ENCODE data around the gene SHC3. TPM values are rescaled to one million over a fixed set of nuclear protein-coding genes. Genes with fewer than 3 reads are reported as not detected.

Gene SHC3
- total RNA-seq, 1 experiment from 2014 or later, result 1.8 TPM

DNA sequence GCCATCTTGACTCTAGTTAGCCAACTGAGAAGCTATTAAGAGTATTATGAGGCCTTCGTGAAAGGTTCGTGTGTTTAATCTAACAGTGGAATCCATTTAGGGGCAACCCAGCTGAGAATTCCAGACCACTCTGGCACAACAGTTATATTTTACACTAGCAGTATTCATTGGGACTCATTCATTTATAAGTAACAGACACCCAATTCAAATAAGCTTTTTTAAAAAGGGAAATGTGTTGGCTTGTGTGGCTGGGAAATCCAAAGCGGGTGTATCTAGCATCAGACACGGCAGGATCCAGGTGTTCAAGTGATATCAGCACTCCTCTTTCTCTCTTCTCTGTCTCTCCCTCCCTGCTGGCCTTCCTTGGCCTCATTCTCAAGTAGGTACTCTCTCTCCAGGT, 46.0 kb upstream of the SHC3 start:
- no peak overlapping the region for H2BK12ac ChIP-seq (ENCODE audit: insufficient read length, low read depth, low read length)
- no peak overlapping the region for H4K91ac ChIP-seq (ENCODE audit: insufficient read length, low read depth, low read length)
- H3K9ac ChIP-seq (ENCODE audit: extremely low read depth, insufficient read length, low read length), result no peak overlapping the region
- DNase-seq, result no peak
- no peaks in the 10 kb centered on the region; the same call in 1 of the 2 replicates for H3K4me1 ChIP-seq (ENCODE audit: insufficient read depth, low read length)
- H3K4ac ChIP-seq (ENCODE audit: low read depth, low read length), result no peak overlapping the region
- no peaks in the 10 kb centered on the region; a peak in 1 of 5 replicates for H3K9me3 Mint-ChIP-seq
- no peak overlapping the region for H4K5ac ChIP-seq (ENCODE audit: insufficient read length, low read depth, low read length)
- H3K23ac ChIP-seq (ENCODE audit: insufficient read length, low read depth, low read length), result no peak overlapping the region
- WGBS (ENCODE audit: extremely low coverage, insufficient read length, low lambda C conversion rate), result no CpG with 5 or more reads among the region's 4 CpGs
- H4K20me1 ChIP-seq (ENCODE audit: control insufficient read depth, insufficient read depth, insufficient read length), result no peaks in the 10 kb centered on the region
- H2BK5ac ChIP-seq (ENCODE audit: insufficient read length, low read length), result no peak overlapping the region
- no peak overlapping the region for H2BK120ac ChIP-seq (ENCODE audit: low read depth, low read length, poor library complexity, severe bottlenecking)
- no peak overlapping the region for H3T11ph ChIP-seq (ENCODE audit: low read length)
- H2BK15ac ChIP-seq (ENCODE audit: low read depth, low read length), result no peak overlapping the region
- H3K27ac Mint-ChIP-seq, result no peak overlapping the region
- H3K36me3 Mint-ChIP-seq (ENCODE audit: insufficient read depth in 1 of 3, low read depth in 3 of 3), result no peaks in the 10 kb centered on the region
- H2AFZ ChIP-seq (ENCODE audit: low read length), result no peak overlapping the region
- peaks cover 12% of the 10 kb centered on the region in 2 experiments for H3K4me1 Mint-ChIP-seq
- no peak overlapping the region for H3K4me2 ChIP-seq (ENCODE audit: insufficient read depth, insufficient read length, low read length)
- no peak overlapping the region for H3K27ac ChIP-seq (ENCODE audit: insufficient read length, low read depth, low read length)
- no peaks in the 10 kb centered on the region for H3K27me3 ChIP-seq (ENCODE audit: insufficient read depth, low read length)
- no peaks in the 10 kb centered on the region for H3K79me2 ChIP-seq (ENCODE audit: insufficient read depth, low read length)
- H3K23me2 ChIP-seq (ENCODE audit: insufficient read length, low read depth, low read length, poor library complexity, severe bottlenecking), result no peaks in the 10 kb centered on the region
- H4K8ac ChIP-seq (replicated peaks; ENCODE audit: insufficient read length, low read depth, low read length), result no peak overlapping the region
- H3K27me3 Mint-ChIP-seq (ENCODE audit: low read depth), result no peaks in the 10 kb centered on the region; the same call in 1 of the 2 replicates
- TF ChIP-seq CTCF (conservative IDR thresholded peaks at IDR 0.05), result no peak
- H2BK20ac ChIP-seq (ENCODE audit: low read depth, low read length, poor library complexity, severe bottlenecking), result no peak overlapping the region
- H2AK5ac ChIP-seq (ENCODE audit: insufficient read length, low read length), result no peak overlapping the region
- H3K14ac ChIP-seq (ENCODE audit: insufficient read depth, low read length), result no peak overlapping the region
- no peak overlapping the region for H3K56ac ChIP-seq (ENCODE audit: insufficient read length, low read depth, low read length)
- H3K79me1 ChIP-seq (ENCODE audit: insufficient read depth, low read depth, low read length, poor library complexity, severe bottlenecking), result no peaks in the 10 kb centered on the region
- H3K9me3 ChIP-seq (ENCODE audit: control insufficient read depth, low read depth, low read length), result no peaks in the 10 kb centered on the region
- no peak overlapping the region for H3K18ac ChIP-seq (ENCODE audit: insufficient read length, low read depth, low read length)
- H3K4me3 Mint-ChIP-seq, result no peak overlapping the region

Data from H9 (cell line).